HepG2 (cell line): ENCODE measurements around the gene ABCC8. TPM values are rescaled to one million over a fixed set of nuclear protein-coding genes. Genes with fewer than 3 reads are reported as not detected.
A peak's percentile ranks its signal among the peaks of the same experiment; 100 is the strongest.

Experiments used
- ARNTL ChIP-seq: sonication (generic); formaldehyde crosslinking; IDR thresholded peaks from 2 replicates; pipeline ENCODE4 v1.4.0; 2020; ENCODE audit warnings: mild to moderate bottlenecking, missing genetic modification reagents
- BCL6 ChIP-seq: IDR thresholded peaks from 2 replicates; pipeline ENCODE4 v1.6.1; 2016; ENCODE audit warnings: missing genetic modification reagents, missing compliant biosample characterization
- HCFC1 ChIP-seq: fragments of 150-350 bp; IDR thresholded peaks from 2 replicates; pipeline ENCODE4 v1.6.1; 2014; ENCODE audit warnings: low read depth, low read length
- HOXD1 ChIP-seq: sonication (generic); formaldehyde crosslinking; IDR thresholded peaks from 2 replicates; pipeline ENCODE4 v1.5.0; 2020; ENCODE audit warnings: missing genetic modification reagents
- MAFG ChIP-seq: sonication (generic); formaldehyde crosslinking; IDR thresholded peaks from 2 replicates; pipeline ENCODE4 v1.5.1; 2020; ENCODE audit warnings: mild to moderate bottlenecking, missing genetic modification reagents
- MLLT10 ChIP-seq: sonication (generic); formaldehyde crosslinking; IDR thresholded peaks from 2 replicates; pipeline ENCODE4 v1.4.0; 2020; ENCODE audit warnings: missing genetic modification reagents
- RBM22 ChIP-seq: fragments of 200-400 bp; formaldehyde crosslinking; optimal IDR thresholded peaks from 2 replicates; pipeline ENCODE3; 2017; ENCODE audit warnings: mild to moderate bottlenecking, low read length, moderate library complexity
- SRF ChIP-seq: IDR thresholded peaks from 2 replicates; pipeline ENCODE4 v1.6.1; 2011; ENCODE audit warnings: mild to moderate bottlenecking, low read depth, low read length, moderate library complexity
- THAP9 ChIP-seq: sonication (generic); formaldehyde crosslinking; IDR thresholded peaks from 2 replicates; pipeline ENCODE4; 2020; ENCODE audit warnings: missing genetic modification reagents, mild to moderate bottlenecking, borderline replicate concordance
- ZBTB7B ChIP-seq: sonication (generic); formaldehyde crosslinking; IDR thresholded peaks from 2 replicates; pipeline ENCODE4 v1.4.0; 2020; ENCODE audit warnings: missing genetic modification reagents
- ZKSCAN1 ChIP-seq: fragments of 150-350 bp; IDR thresholded peaks from 2 replicates; pipeline ENCODE4 v1.6.1; 2014; ENCODE audit warnings: low read length
- ZNF317 ChIP-seq: sonication (generic); formaldehyde crosslinking; IDR thresholded peaks from 2 replicates; pipeline ENCODE4 v1.5.0; 2020; ENCODE audit warnings: mild to moderate bottlenecking, missing genetic modification reagents
- ZNF572 ChIP-seq: sonication (generic); formaldehyde crosslinking; IDR thresholded peaks from 2 replicates; pipeline ENCODE4 v1.5.1; 2020; ENCODE audit warnings: mild to moderate bottlenecking, missing genetic modification reagents
- ZNF574 ChIP-seq: sonication (generic); formaldehyde crosslinking; IDR thresholded peaks from 2 replicates; pipeline ENCODE4 v1.4.0; 2020; ENCODE audit warnings: missing genetic modification reagents
- ZNF672 ChIP-seq: sonication (generic); formaldehyde crosslinking; IDR thresholded peaks from 2 replicates; pipeline ENCODE4 v1.8.1; 2022; ENCODE audit warnings: missing genetic modification reagents
- ZNF776 ChIP-seq: sonication (generic); formaldehyde crosslinking; IDR thresholded peaks from 2 replicates; pipeline ENCODE4 v1.4.0; 2020; ENCODE audit warnings: mild to moderate bottlenecking, missing genetic modification reagents
- ZNF782 ChIP-seq: sonication (generic); formaldehyde crosslinking; IDR thresholded peaks from 2 replicates; pipeline ENCODE4 v1.4.0; 2020; ENCODE audit warnings: missing genetic modification reagents, mild to moderate bottlenecking, borderline replicate concordance
- ZNF841 ChIP-seq: sonication (generic); formaldehyde crosslinking; IDR thresholded peaks from 2 replicates; pipeline ENCODE4 v1.8.1; 2023; ENCODE audit warnings: missing genetic modification reagents, borderline replicate concordance
- polyA plus RNA-seq, 8 experiments: library from polyadenylated mRNA; depleted of rRNA in 3 of 8; stranded (reverse) in 7 of 8; unstranded in 1 of 8; fragments of >200 nt; fragmentation: Illumina TruSeq in 4 of 8; extraction: Trizol in 4 of 8; gene quantifications; 2 replicates each; pipeline versions ENCODE4 v1.2.1 to v1.2.3, GENCODE V29; 2011 to 2016; ENCODE audit warnings: low read depth in 4 of 8, missing spikeins in 1 of 8, mixed read lengths in 1 of 8; ENCODE audit not compliant: insufficient read depth in 1 of 8
- total RNA-seq, 5 experiments: library from RNA; depleted of rRNA; stranded (reverse); fragments of >200 nt; fragmentation: Illumina TruSeq; extraction: Trizol; gene quantifications; 2 replicates each; pipeline ENCODE4 v1.2.3, GENCODE V29; 2016; ENCODE audit warnings: low read depth in 1 of 5
- TF ChIP-seq, protein P1 (sequence below): sonication (generic); formaldehyde crosslinking; IDR thresholded peaks from 2 replicates; pipeline ENCODE4 v1.8.0; 2022; ENCODE audit warnings: missing genetic modification reagents, mild to moderate bottlenecking, borderline replicate concordance
- TF ChIP-seq, protein P2 (sequence below): sonication (generic); formaldehyde crosslinking; IDR thresholded peaks from 2 replicates; pipeline ENCODE4 v1.5.0; 2020; ENCODE audit warnings: missing genetic modification reagents
- TF ChIP-seq, protein P3 (sequence below): sonication (generic); formaldehyde crosslinking; IDR thresholded peaks from 2 replicates; pipeline ENCODE4 v1.5.1; 2020; ENCODE audit warnings: mild to moderate bottlenecking, missing genetic modification reagents, borderline replicate concordance

The ABCC8 gene
- total and polyA plus RNA-seq, 2 of the 13 experiments (the other 11 are each of a cell fraction or from before 2014, with no cell fraction given), result not detected

GRCh38 chr11:17352950-17353820, 123.5 kb downstream of the ABCC8 start (continued):
- TF ChIP-seq, protein P1, sequence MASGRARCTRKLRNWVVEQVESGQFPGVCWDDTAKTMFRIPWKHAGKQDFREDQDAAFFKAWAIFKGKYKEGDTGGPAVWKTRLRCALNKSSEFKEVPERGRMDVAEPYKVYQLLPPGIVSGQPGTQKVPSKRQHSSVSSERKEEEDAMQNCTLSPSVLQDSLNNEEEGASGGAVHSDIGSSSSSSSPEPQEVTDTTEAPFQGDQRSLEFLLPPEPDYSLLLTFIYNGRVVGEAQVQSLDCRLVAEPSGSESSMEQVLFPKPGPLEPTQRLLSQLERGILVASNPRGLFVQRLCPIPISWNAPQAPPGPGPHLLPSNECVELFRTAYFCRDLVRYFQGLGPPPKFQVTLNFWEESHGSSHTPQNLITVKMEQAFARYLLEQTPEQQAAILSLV (CRISPR knock-in tag), result peak; percentile 56
- TF ChIP-seq, protein P2, sequence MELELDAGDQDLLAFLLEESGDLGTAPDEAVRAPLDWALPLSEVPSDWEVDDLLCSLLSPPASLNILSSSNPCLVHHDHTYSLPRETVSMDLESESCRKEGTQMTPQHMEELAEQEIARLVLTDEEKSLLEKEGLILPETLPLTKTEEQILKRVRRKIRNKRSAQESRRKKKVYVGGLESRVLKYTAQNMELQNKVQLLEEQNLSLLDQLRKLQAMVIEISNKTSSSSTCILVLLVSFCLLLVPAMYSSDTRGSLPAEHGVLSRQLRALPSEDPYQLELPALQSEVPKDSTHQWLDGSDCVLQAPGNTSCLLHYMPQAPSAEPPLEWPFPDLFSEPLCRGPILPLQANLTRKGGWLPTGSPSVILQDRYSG (CRISPR knock-in tag), result no peak
- TF ChIP-seq ZNF841 (CRISPR knock-in tag) (no peak; the same call in 1 of the 2 replicates), THAP9 (CRISPR knock-in tag) (peak; percentile 73; the same call in 1 of the 2 replicates), HOXD1 (CRISPR knock-in tag) (no peak), ZKSCAN1 (no peak), MAFG (no peak), ARNTL (peak; percentile 79), ZNF574 (peak; percentile 78), HCFC1 (no peak), ZNF672 (no peak), ZNF776 (peak; percentile 85; the same call in 1 of the 2 replicates), ZNF317 (peak; percentile 83), ZNF782 (CRISPR knock-in tag) (no peak), BCL6 (CRISPR knock-in tag) (peak; percentile 50; the same call in 1 of the 2 replicates), MLLT10 (CRISPR knock-in tag) (no peak), RBM22 (peak; percentile 44), SRF (no peak), ZBTB7B (peak; percentile 95; the same call in 1 of the 2 replicates), ZNF572 (peak; percentile 48; the same call in 1 of the 2 replicates)
- TF ChIP-seq, protein P3, sequence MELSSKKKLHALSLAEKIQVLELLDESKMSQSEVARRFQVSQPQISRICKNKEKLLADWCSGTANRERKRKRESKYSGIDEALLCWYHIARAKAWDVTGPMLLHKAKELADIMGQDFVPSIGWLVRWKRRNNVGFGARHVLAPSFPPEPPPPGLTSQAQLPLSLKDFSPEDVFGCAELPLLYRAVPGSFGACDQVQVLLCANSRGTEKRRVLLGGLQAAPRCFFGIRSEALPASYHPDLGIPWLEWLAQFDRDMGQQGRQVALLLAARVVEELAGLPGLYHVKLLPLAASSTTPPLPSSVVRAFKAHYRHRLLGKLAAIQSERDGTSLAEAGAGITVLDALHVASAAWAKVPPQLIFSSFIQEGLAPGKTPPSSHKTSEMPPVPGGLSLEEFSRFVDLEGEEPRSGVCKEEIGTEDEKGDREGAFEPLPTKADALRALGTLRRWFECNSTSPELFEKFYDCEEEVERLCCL (CRISPR knock-in tag), result no peak
